Naive thymus-derived CD8-positive, alpha-beta T cell (primary cell): ENCODE data around the gene PLA2R1. TPM values are rescaled to one million over a fixed set of nuclear protein-coding genes. Genes with fewer than 3 reads are reported as not detected.
"Not testable (repeated sequence)": the region's sequence is repeated elsewhere in the genome, so short reads cannot be mapped to it uniquely, and the experiment has no call there.

Experiments used
- ATAC-seq, 2 donors: fragments of 150-1000 bp; cut with Tn5 transposase in 1 of 2; sonication (Bioruptor Pico), chemical (Tn5 transposase) in 1 of 2; 1 replicate in 1 of 2; 2 replicates in 1 of 2; pipeline ENCODE4 v1.10.0; 2021; ENCODE audit warnings: mild to moderate bottlenecking in 2 of 2, moderate library complexity in 2 of 2
- POLR2A ChIA-PET: fragments of 350-600 bp; sonication (Branson Sonifier 250); formaldehyde crosslinking; loops from one replicate; lab custom pipeline; 2021; ENCODE audit warnings: antibody characterized with exemption; lab: Charles Lee
- DNase-seq, 10 donors: peaks; one replicate each; pipeline versions ENCODE4 v3.0.0 to v3.0.0-alpha.2; 2020 to 2022
- H3K27ac Mint-ChIP-seq, 10 donors: one replicate each; pipeline ENCODE4 v1.8.0; 2020 to 2022; ENCODE audit warnings: mild to moderate bottlenecking in 10 of 10, mixed read lengths in 10 of 10, moderate library complexity in 4 of 10, inconsistent platforms in 1 of 10
- H3K27me3 Mint-ChIP-seq, 5 donors: one replicate each; pipeline ENCODE4 v1.8.0; 2021 to 2022; ENCODE audit warnings: mixed read lengths in 5 of 5
- H3K36me3 Mint-ChIP-seq, 3 donors: one replicate each; pipeline ENCODE4 v1.8.0; 2020 to 2022; ENCODE audit warnings: mixed read lengths in 3 of 3, mild to moderate bottlenecking in 2 of 3, inconsistent platforms in 1 of 3
- H3K4me1 Mint-ChIP-seq, 4 donors: one replicate each; pipeline ENCODE4 v1.8.0; 2021 to 2022; ENCODE audit warnings: mixed read lengths in 4 of 4
- H3K4me3 Mint-ChIP-seq, 10 donors: one replicate each; pipeline ENCODE4 v1.8.0; 2020 to 2022; ENCODE audit warnings: mild to moderate bottlenecking in 10 of 10, mixed read lengths in 10 of 10, moderate library complexity in 6 of 10, inconsistent platforms in 1 of 10
- H3K9me3 Mint-ChIP-seq, 9 donors: one replicate each; pipeline ENCODE4 v1.8.0; 2020 to 2022; ENCODE audit warnings: mixed read lengths in 9 of 9, mild to moderate bottlenecking in 3 of 9, inconsistent platforms in 1 of 9, moderate library complexity in 1 of 9
- polyA plus RNA-seq, 3 donors: library from polyadenylated mRNA; unstranded; fragments of 300-500 nt; fragmentation: Illumina TruSeq; gene quantifications; one replicate each; pipeline ENCODE4 v1.2.3, GENCODE V29; 2021
- total RNA-seq, 8 experiments: library from RNA in 2 of 8; stranded (reverse) in 2 of 8; gene quantifications; one replicate each; pipeline ENCODE4 v1.2.3 and lab custom pipeline; 2021 to 2026

Gene PLA2R1
- total and polyA plus RNA-seq, 5 experiments from 2014 or later, result not detected

DNA sequence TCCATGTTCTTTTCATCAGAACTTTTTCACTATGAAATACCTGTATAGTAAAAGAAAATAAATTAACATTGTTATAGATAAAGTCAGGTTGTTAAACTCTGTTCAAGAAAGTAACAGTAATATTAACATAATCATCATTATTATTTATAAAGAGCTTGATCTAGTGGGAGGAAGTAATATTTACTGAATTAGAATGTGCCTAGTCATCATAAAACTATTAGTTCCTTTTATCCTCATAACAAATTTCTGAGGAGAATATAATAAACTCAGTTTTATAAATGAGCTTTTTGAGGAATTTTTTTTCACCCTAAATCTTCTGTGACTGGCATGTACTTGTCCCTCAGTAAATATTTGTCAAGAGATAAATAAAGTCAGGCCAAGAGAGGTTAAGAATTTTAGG, 78.4 kb downstream of the PLA2R1 start:
- Mint-ChIP-seq H3K4me1 (no peaks in the 10 kb centered on the region), H3K36me3 (no peaks in the 10 kb centered on the region), H3K9me3 (no peaks in the 10 kb centered on the region), H3K27ac (no peak overlapping the region), H3K4me3 (no peak overlapping the region), H3K27me3 (peaks cover 10 to 28% (median 13%) of the 10 kb centered on the region in 5 donors)
- POLR2A ChIA-PET, result no interaction called here
- ATAC-seq (no peak), DNase-seq (no peak)

DNA sequence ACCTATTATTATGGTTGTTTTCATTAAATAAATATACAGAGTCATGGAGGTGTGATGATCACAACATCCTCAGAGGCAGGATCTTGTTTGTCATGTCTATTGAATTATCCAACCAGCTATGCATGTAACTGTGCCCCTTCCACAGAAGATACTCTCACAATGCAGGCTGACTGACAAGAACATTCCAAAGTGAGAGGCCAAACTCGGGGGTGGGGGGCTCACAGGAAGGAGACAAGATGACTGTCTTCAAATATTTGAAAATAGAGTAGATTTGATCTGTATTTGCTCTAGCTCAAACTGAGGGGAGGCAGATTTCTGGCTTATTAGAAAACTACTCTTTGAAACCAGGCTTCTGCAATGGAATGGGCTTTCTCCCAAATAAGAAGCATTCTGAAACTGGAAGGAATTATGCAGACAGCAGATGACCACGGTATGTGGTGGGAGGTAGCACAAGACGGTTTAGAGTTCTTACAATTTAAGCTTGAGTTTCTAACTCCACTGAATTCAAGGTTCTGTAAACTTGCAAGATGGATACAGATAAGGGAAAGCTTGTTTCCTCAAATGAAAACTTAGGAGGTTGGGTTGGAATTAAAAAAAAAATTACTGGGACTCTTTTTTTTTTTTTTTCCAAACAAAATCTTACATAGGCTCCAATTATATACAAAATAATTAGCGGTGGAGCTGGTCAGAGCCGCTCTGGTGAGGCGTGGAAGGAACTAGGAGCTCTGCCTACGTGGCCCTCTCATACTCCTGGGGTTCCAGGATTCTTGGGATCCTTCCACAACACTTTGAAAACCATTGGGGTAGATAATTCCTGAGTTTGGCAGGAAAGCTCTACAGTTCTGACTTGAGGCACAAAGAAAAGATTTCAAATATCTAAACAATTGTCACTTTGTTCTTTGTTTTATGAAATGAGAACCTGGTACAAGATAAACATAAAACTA, 79.3 kb downstream of the PLA2R1 start:
- Mint-ChIP-seq H3K27ac (no peak overlapping the region), H3K9me3 (no peaks in the 10 kb centered on the region), H3K4me3 (no peak overlapping the region), H3K27me3 (peaks cover 9 to 28% (median 13%) of the 10 kb centered on the region in 5 donors), H3K36me3 (no peaks in the 10 kb centered on the region), H3K4me1 (no peaks in the 10 kb centered on the region)
- POLR2A ChIA-PET, result no interaction called here
- DNase-seq (no peak), ATAC-seq (no peak)

DNA sequence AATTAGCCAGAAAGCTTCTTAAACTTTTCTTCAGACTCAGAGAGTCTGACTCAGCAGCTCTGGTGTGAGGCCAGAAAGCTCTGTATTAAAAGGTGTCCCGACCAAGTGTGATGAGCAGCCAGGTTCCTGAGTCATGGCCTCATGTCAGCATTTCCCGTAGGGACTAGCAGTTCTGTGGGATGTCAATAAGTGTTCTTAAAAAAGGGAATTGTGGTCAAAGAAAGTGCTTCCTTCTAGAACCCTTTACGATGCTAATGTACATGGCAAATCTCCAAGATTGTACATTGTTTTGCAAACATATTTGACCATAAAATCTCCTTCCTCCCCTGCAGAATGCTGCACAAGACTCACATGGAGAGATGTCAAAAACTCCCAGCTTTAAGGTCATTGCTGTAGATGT, 80.1 kb downstream of the PLA2R1 start:
- Mint-ChIP-seq H3K4me3 (no peak overlapping the region), H3K9me3 (no peaks in the 10 kb centered on the region), H3K27me3 (peaks cover 5 to 21% (median 9%) of the 10 kb centered on the region in 5 donors), H3K36me3 (no peaks in the 10 kb centered on the region), H3K4me1 (no peaks in the 10 kb centered on the region), H3K27ac (no peak overlapping the region)
- ATAC-seq (no peak), DNase-seq (no peak)
- POLR2A ChIA-PET, result interaction anchor here (0.5 kb wide), 1 partner anchor 185 kb away, joined by 5 read pairs; no protein-coding TSS in a partner anchor

DNA sequence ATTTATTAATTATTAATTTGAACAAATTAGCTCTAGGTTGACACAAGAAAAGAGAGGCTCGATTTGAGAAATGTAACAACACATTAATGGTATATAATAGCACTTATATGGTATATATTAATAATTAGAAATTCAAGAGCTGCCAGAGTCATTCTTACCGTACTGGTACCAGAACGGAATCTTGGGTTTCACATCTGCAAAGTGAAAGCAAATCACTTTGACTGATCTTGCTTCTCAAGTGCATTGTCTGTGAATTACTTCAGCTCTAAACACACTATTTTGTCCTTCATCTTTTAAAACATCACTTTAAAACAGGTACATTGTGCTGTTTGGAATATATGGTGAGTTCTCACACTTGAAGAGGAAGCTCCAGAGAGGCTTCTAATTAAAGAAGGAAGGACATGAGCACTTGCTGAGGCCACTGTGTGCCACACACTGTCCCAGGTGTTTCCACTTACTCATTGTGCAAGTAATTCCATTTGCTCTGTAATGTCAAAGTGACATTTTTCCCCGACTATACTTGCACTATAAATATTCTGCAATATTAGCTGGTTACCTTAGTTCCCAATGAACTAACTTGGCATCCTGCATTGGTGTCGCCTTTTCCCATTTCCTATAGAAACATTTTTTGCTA, 85.8 kb downstream of the PLA2R1 start:
- H3K4me3 Mint-ChIP-seq, result no peak overlapping the region
- H3K4me1 Mint-ChIP-seq, result no peaks in the 10 kb centered on the region
- H3K36me3 Mint-ChIP-seq, result no peaks in the 10 kb centered on the region
- DNase-seq (no peak), ATAC-seq (no peak)
- H3K27ac Mint-ChIP-seq, result no peak overlapping the region
- POLR2A ChIA-PET, result no interaction called here
- H3K27me3 Mint-ChIP-seq, result peaks cover 3 to 17% (median 9%) of the 10 kb centered on the region in 5 donors
- no peaks in the 10 kb centered on the region for H3K9me3 Mint-ChIP-seq

DNA sequence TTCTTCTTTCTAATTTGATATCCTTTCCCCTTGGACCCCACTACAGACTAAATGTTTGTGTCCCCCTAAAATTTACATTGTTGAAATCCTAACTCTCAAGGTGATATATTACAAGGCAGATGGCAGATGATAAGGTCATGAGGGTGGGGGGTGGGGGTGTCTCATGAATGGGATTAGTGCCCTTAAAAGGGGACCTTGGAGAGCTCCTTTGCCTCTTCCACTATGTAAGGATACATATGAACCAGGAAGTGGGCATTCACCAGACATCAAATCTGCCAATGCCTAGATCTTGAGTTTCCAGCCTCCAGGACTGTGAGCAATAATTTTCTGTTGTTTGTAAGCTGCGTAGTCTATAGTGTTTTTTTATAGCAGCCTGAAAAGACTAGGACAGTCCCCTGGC, 89.1 kb downstream of the PLA2R1 start:
- Mint-ChIP-seq H3K27me3 (peaks cover 0 to 9% (median 1%) of the 10 kb centered on the region in 5 donors), H3K27ac (no peak overlapping the region), H3K4me3 (no peak overlapping the region), H3K4me1 (no peaks in the 10 kb centered on the region), H3K36me3 (no peaks in the 10 kb centered on the region), H3K9me3 (no peaks in the 10 kb centered on the region)
- POLR2A ChIA-PET, result no interaction called here
- no peak for ATAC-seq
- no peak for DNase-seq

DNA sequence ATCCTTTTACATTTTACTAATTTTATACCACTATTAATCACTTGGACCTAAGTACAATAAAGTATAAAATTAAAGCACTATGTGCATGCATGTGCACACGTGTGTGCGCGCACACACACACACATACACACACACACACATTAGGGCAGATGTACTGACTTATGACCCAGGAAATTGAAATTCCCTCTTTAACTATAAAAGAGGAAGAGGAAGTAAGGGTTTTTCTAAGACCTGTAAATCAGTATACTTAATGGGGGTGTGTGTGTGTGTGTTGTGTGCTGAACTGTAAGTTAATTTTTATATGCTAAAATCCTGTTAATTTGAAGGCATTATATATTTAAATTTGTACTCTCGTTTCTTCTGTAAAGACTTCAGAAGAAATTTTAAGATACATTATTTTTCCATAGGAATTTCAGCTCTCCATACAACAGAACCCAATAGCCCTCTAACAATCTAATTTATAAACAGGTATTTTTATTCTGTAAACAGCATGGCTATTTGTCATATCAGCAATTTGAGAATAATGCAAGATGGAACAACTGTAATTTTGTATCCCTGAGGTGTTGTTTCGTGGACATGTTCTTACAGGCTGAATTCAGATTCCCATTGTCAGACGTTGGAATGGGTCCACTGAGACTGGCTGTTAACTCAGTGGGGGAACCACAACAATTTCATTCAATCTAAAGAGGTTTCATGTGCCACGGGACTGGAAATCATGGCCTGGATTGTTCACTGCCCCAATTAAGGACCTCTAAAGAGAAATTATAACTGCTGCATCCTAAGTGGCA, 90.9 kb downstream of the PLA2R1 start:
- no peak for ATAC-seq
- no peak overlapping the region for H3K27ac Mint-ChIP-seq
- H3K4me3 Mint-ChIP-seq, result no peak overlapping the region

DNA sequence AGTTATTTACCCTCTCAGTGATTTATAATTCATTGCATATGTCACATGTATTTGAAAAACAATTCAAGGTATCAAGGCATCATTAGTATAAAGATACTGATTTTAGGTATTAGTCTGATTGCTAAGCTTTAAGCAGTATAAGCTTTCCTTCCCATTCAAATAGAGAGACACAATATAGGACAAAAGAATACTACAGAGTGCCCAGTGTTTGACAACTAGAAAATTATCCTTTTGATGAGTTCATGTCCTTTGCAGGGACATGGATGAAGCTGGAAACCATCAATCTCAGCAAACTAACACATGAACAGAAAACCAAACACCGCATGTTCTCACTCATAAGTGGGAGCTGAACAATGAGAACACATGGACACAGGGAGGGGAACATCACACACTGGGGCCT, 91.9 kb downstream of the PLA2R1 start:
- H3K36me3 Mint-ChIP-seq, ATAC-seq, H3K27ac Mint-ChIP-seq, H3K4me1 Mint-ChIP-seq, H3K27me3 Mint-ChIP-seq, H3K9me3 Mint-ChIP-seq, H3K4me3 Mint-ChIP-seq, POLR2A ChIA-PET, DNase-seq: not testable (repeated sequence)

More for the DNA sequence above, 90.9 kb downstream of the PLA2R1 start:
- H3K27me3 Mint-ChIP-seq, result peaks cover 0 to 4% (median 1%) of the 10 kb centered on the region in 5 donors
- no peaks in the 10 kb centered on the region for H3K4me1 Mint-ChIP-seq
- POLR2A ChIA-PET, result no interaction called here
- H3K9me3 Mint-ChIP-seq, result no peaks in the 10 kb centered on the region
- no peak for DNase-seq
- no peaks in the 10 kb centered on the region for H3K36me3 Mint-ChIP-seq

DNA sequence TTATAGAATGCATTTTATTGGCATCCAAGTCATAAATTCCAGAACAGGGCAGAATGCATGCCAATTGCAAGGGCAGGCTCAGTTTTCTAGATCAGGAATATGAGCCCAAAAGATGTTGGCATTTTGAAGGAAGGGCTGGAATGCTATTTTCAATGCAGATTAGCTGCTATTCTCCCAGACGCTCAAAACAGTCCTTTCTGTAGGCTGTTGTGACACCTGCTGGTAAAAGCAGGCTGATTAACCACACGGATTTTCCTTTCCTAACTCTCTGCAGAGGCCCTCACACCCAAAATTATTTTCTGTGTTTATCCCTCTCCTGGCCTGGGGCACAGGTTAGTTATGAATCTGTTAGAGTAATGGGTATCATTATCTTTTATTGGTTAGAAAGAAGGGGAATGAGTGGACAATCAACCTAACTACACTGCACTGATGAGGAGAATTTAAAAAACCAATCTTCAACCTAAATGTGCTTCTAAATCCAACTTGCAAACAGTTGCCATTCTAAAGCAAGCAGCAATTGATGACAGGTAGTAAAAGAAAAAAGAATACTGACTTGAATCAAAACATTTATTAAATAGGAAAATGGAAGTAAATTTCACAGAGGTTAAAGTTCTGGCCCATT, 94.0 kb downstream of the PLA2R1 start:
- H3K4me3 Mint-ChIP-seq, result no peak overlapping the region
- no peaks in the 10 kb centered on the region for H3K27me3 Mint-ChIP-seq
- POLR2A ChIA-PET, result no interaction called here

DNA sequence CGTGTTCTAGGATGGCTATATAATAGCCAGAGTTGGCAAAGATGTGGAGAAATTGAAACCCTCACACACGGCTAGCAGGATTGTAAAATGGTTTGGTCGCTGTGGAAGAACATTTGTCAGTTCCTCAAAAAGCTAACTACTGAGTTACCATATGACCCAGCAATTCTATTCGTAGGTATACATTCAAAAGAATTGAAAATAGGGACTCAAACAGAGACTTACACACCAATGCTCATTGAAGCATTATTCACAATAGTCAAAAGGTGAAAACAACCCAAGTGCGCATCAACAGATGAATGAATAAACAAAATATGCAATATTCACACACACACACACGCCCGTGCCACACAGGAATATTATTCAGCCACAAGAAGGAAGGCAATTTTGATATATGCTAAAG, 98.7 kb downstream of the PLA2R1 start:
- POLR2A ChIA-PET, result no interaction called here
- Mint-ChIP-seq H3K27me3 (peaks cover 0 to 9% (median 6%) of the 10 kb centered on the region in 5 donors), H3K4me3 (no peak overlapping the region), H3K9me3 (no peaks in the 10 kb centered on the region), H3K27ac (no peak overlapping the region), H3K4me1 (peaks cover 0 to 2% (median 0%) of the 10 kb centered on the region in 4 donors), H3K36me3 (no peaks in the 10 kb centered on the region)
- ATAC-seq (no peak), DNase-seq (no peak)

More for the DNA sequence above, 94.0 kb downstream of the PLA2R1 start:
- Mint-ChIP-seq H3K4me1 (no peaks in the 10 kb centered on the region), H3K27ac (no peak overlapping the region), H3K36me3 (no peaks in the 10 kb centered on the region), H3K9me3 (no peaks in the 10 kb centered on the region)
- DNase-seq (peak in 3 of 10 donors; percentile 4 to 8 (median 5)), ATAC-seq (no peak)

DNA sequence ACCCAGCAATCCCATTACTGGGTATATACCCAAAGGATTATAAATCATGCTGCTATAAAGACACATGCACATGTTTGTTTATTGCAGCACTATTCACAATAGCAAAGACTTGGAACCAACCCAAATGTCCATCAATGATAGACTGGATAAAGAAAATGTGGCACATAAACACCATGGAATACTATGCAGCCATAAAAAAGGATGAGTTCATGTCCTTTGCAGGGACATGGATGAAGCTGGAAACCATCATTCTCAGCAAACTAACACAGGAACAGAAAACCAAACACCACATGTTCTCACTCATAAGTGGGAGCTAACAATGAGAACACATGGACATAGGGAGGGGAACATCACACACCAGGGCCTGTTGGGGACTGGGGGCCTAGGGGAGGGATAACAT, 99.9 kb downstream of the PLA2R1 start:
- DNase-seq, H3K27ac Mint-ChIP-seq, H3K4me1 Mint-ChIP-seq, H3K27me3 Mint-ChIP-seq, H3K4me3 Mint-ChIP-seq, POLR2A ChIA-PET, H3K36me3 Mint-ChIP-seq, H3K9me3 Mint-ChIP-seq, ATAC-seq: not testable (repeated sequence)

DNA sequence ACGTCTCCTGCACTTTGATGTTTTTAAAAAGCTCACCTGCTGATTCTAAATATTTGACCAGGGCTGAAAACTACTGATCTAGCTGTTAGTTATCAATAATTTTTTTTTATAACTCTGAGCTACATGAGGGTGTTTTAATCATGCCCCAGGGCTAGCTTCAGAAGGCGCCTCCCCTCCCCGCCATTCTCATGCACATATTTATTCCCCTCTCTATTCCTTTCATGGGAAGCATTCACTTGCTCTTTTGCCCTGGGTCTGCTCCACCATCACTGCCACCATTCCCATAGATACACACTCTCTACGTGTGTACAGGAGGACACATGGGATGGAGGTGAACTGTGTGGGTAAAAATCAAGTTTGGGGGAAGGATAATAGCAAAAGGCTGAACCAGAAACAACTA, 101.0 kb downstream of the PLA2R1 start:
- H3K27ac Mint-ChIP-seq, result no peak overlapping the region
- H3K9me3 Mint-ChIP-seq, result peaks cover 0 to 2% (median 0%) of the 10 kb centered on the region in 9 donors
- H3K36me3 Mint-ChIP-seq, result no peaks in the 10 kb centered on the region
- POLR2A ChIA-PET, result no interaction called here
- peaks cover 0 to 2% (median 0%) of the 10 kb centered on the region in 4 donors for H3K4me1 Mint-ChIP-seq
- no peak for ATAC-seq
- peaks cover 0 to 9% (median 8%) of the 10 kb centered on the region in 5 donors for H3K27me3 Mint-ChIP-seq
- no peak overlapping the region for H3K4me3 Mint-ChIP-seq
- DNase-seq, result no peak

DNA sequence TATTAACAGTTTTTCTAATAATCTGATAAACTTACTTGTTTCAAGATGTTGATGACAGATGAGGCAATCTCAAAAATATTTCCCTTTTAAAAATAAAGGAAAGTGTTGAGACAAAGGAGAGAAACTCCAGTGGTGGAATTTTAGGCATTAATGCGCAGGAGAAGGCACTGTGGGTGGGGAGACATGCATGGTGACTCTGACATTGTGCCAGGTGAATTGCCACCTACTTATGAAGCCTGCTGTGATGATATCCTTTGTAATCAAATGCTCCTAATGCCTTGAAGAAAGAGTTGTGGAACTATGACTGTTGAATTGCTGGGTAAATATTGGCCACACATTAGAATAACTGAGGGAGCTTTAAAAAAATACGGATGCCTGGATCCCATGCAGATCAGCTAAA, 101.4 kb downstream of the PLA2R1 start:
- Mint-ChIP-seq H3K9me3 (peaks cover 0 to 2% (median 0%) of the 10 kb centered on the region in 9 donors), H3K27ac (no peak overlapping the region), H3K27me3 (peaks cover 0 to 9% (median 8%) of the 10 kb centered on the region in 5 donors), H3K4me3 (no peak overlapping the region), H3K4me1 (peaks cover 0 to 2% (median 0%) of the 10 kb centered on the region in 4 donors), H3K36me3 (no peaks in the 10 kb centered on the region)
- DNase-seq, result no peak
- no peak for ATAC-seq
- POLR2A ChIA-PET, result no interaction called here
